Heart right ventricle (tissue), 16 donors: Measurements from ENCODE around the gene NKD1. TPM values are rescaled to one million over a fixed set of nuclear protein-coding genes. Genes with fewer than 3 reads are reported as not detected.

Experiments
- ATAC-seq, 8 donors: fragments of 200-7000 bp; cut with Tn5 transposase; one replicate each; pipeline ENCODE4 v1.9.1; 2020; ENCODE audit warnings: mild to moderate bottlenecking in 8 of 8, moderate library complexity in 8 of 8, moderate number of reproducible peaks in 1 of 8
- DNase-seq, 2 donors: peaks; one replicate each; pipeline ENCODE4 v3.0.0-alpha.2; 2020
- H3K27ac ChIP-seq, 10 donors: fragments of 200-600 bp; sonication (generic) in 2 of 10; one replicate each; pipeline versions ENCODE4 v1.5.0 to v1.8.0; 2020 to 2022; ENCODE audit warnings: mild to moderate bottlenecking in 3 of 10
- H3K27me3 ChIP-seq, 7 donors: fragments of 200-600 bp; one replicate each; pipeline ENCODE4 v1.8.0; 2021 to 2022; ENCODE audit warnings: mild to moderate bottlenecking in 2 of 7
- H3K36me3 ChIP-seq, 9 donors: fragments of 200-600 bp; sonication (generic) in 1 of 9; one replicate each; pipeline versions ENCODE4 v1.5.0 to v1.8.0; 2020 to 2022; ENCODE audit warnings: mild to moderate bottlenecking in 2 of 9
- H3K4me1 ChIP-seq, 9 donors: fragments of 200-600 bp; sonication (generic) in 1 of 9; one replicate each; pipeline versions ENCODE4 v1.5.0 to v1.8.0; 2020 to 2022; ENCODE audit warnings: mild to moderate bottlenecking in 4 of 9
- H3K4me3 ChIP-seq, 10 donors: fragments of 200-600 bp; sonication (generic) in 2 of 10; one replicate each; pipeline versions ENCODE4 v1.5.0 to v1.8.0; 2020 to 2022; ENCODE audit warnings: mild to moderate bottlenecking in 7 of 10, moderate library complexity in 2 of 10
- H3K9me3 ChIP-seq, 11 donors: fragments of 200-600 bp in 10 of 11; sonication (generic) in 2 of 11; one replicate each; pipeline versions ENCODE4 v1.5.0 to v1.8.0; 2013 to 2022; ENCODE audit warnings: mild to moderate bottlenecking in 2 of 11, control low read depth in 1 of 11, moderate library complexity in 1 of 11
- WGBS, 2 donors: extraction: QIAGEN DNeasy Blood & Tissue Kit; methylation state at CpG; one replicate each; pipeline ENCODE4 v1.1.7; 2013; ENCODE audit warnings: inconsistent platforms in 1 of 2; 5-methylcytosine and 5-hydroxymethylcytosine counted together
- intact Hi-C, 10 donors: fragments of 100-400 bp; cut with DNase I; formaldehyde crosslinking; loops; one replicate each; pipeline versions ENCODE4 v1.11.1 to v1.14.2; 2022
- polyA plus RNA-seq, 2 donors: library from polyadenylated mRNA; stranded (reverse); fragments of 200-250 nt; gene quantifications; one replicate each; pipeline ENCODE4 v1.2.3, GENCODE V29; 2013
- total RNA-seq, 10 donors: library from RNA; stranded (reverse); fragmentation: NEBNext Ultra II Directional in 3 of 10; extraction: Animal tissue kit (Norgen Biotek cat#: 25700) in 3 of 10; gene quantifications; one replicate each; pipeline versions ENCODE4 v1.2.1 to v1.2.4, GENCODE V29; 2021 to 2023
- TF ChIP-seq, protein P1 (sequence below), 9 donors: fragments of 200-600 bp; sonication (generic) in 2 of 9; IDR thresholded peaks; one replicate each; pipeline versions ENCODE4 v1.5.0 to v1.8.0; 2021 to 2022; ENCODE audit warnings: antibody characterized with exemption in 9 of 9, mild to moderate bottlenecking in 5 of 9, moderate library complexity in 1 of 9
- donor health status: Arrhythmogenic right ventricular cardiomyopathy.
- donor health status: ischemic (EF 13 %, LVEDD 7.1; RV severe dilation, severe dysfunction).
- donor health status: healthy with polysubstance abuse.
- donor health status: DM: no; HTN: yes; CAD: no.
- donor health status: DM: no; HTN: no; CAD: no.
- donor health status: ischemic (EF 25% LVEDD 6.9; RV normal size, moderate dysfunction).
- donor health status: ischemic (EF 25% LVEDD 5.7; RV mildly dilated, moderate dysfunction).
- donor health status: healthy.
- donor health status: DM: yes; HTN: yes; CAD: no.
- donor health status: Ischemic cardiomyopathy.
- donor health status: ischemic (EF 35%, LVEDD 5.7; RV mildly dilated, moderate dysfunction).
- donor health status: nonischemic (EF 11% LVEDD 7.7; RV severe dilation, severe dysfunction).
- donor health status: DM: yes; HTN: yes; CAD: no.
- donor health status: PGD.
- donor health status: ischemic (EF 29% LVEDD 5.4; RV normal size, mild dysfunction).
- donor health status: nonischemic (EF 23%, LVEDD 6.1; RV moderate dilation, normal function).

The NKD1 gene
- total and polyA plus RNA-seq, 12 donors, result 0.22 to 1.1 (median 0.42) TPM

DNA sequence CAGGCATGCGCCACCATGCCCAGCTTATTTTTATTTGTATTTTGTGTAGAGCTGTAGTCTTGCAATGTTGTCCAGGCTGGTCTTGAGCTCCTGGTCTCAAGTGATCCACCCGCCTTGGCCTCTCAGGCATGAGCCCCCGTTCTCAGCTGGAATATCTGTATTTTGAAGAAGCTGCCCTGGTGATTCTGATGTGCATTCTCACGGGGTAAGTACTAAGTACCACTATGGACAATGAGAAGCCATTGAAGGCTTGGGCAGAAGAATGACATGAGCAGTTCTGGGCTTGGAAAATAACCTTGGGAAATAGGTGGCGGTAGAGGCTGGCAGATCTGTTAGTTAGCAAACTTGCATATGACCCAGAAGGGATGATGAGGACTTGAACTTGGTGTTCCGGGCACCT, 15.6 kb upstream of the NKD1 start:
- TF ChIP-seq, protein P1, sequence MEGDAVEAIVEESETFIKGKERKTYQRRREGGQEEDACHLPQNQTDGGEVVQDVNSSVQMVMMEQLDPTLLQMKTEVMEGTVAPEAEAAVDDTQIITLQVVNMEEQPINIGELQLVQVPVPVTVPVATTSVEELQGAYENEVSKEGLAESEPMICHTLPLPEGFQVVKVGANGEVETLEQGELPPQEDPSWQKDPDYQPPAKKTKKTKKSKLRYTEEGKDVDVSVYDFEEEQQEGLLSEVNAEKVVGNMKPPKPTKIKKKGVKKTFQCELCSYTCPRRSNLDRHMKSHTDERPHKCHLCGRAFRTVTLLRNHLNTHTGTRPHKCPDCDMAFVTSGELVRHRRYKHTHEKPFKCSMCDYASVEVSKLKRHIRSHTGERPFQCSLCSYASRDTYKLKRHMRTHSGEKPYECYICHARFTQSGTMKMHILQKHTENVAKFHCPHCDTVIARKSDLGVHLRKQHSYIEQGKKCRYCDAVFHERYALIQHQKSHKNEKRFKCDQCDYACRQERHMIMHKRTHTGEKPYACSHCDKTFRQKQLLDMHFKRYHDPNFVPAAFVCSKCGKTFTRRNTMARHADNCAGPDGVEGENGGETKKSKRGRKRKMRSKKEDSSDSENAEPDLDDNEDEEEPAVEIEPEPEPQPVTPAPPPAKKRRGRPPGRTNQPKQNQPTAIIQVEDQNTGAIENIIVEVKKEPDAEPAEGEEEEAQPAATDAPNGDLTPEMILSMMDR (IDR thresholded peaks at IDR 0.05), result no peak
- no peak overlapping the region for H3K27ac ChIP-seq
- H3K27me3 ChIP-seq, result peaks cover 0 to 11% (median 0%) of the 10 kb centered on the region in 7 donors
- DNase-seq (no peak), ATAC-seq (no peak)
- H3K4me1 ChIP-seq, result no peaks in the 10 kb centered on the region
- peaks cover 0 to 25% (median 8%) of the 10 kb centered on the region in 11 donors for H3K9me3 ChIP-seq
- H3K36me3 ChIP-seq, result no peaks in the 10 kb centered on the region
- intact Hi-C loops, result no loop called here
- no peak overlapping the region for H3K4me3 ChIP-seq
- 91 to 92% methylated on average over 6 of the region's 6 CpGs for whole genome bisulfite sequencing, 2 donors

DNA sequence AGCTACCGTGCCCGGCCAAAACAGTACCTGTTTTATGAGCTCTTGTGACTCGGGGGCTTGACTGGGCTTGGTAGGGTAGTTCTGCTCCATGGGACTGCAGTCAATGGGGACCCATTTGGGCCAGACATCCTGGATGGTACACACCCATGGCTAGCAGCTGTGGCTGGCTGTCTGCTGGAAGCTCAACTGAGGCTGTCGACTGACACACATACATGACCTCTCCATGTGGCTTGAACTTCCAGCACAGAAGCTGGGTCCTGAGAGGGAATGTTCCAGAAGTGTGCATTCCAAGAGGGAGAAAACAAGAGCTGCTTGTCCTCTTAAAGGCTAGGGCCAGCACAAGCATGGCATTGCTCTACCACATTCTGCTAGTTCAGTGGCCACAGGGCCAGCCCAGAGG, 14.9 kb upstream of the NKD1 start:
- no peak for ATAC-seq
- Histone ChIP-seq H3K4me1 (no peaks in the 10 kb centered on the region), H3K36me3 (no peaks in the 10 kb centered on the region), H3K4me3 (no peak overlapping the region), H3K27me3 (peaks cover 0 to 11% (median 0%) of the 10 kb centered on the region in 7 donors), H3K27ac (no peak overlapping the region), H3K9me3 (peaks cover 0 to 25% (median 8%) of the 10 kb centered on the region in 11 donors)
- TF ChIP-seq, protein P1 (IDR thresholded peaks at IDR 0.05), result no peak
- 87 to 94% methylated on average over 4 of the region's 4 CpGs for WGBS, 2 donors
- DNase-seq, result no peak
- intact Hi-C loops, result no loop called here

DNA sequence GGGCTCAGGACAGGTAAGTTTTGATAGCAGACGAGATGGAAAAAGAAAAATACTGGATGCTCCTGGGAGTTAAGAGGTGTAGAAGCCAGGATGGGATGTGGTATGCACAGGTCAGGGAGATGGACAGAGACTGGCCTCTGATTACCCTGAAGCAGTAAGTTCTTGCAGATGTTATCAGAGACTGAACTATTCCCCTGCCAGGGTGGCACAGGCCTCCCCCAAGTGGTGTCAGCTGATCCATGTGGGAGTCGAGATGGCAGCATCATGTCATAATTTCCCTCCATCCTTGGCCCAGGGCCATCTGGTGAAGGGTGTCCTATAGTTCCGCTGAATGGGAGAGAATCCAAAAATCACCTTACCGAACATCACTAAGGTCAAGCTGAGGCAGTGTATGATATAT, 14.1 kb upstream of the NKD1 start:
- Histone ChIP-seq H3K4me1 (no peaks in the 10 kb centered on the region), H3K36me3 (no peaks in the 10 kb centered on the region), H3K27ac (no peak overlapping the region), H3K9me3 (peaks cover 0 to 18% (median 8%) of the 10 kb centered on the region in 11 donors), H3K27me3 (peaks cover 0 to 11% (median 0%) of the 10 kb centered on the region in 7 donors), H3K4me3 (no peak overlapping the region)
- DNase-seq (no peak), ATAC-seq (no peak)
- intact Hi-C loops, result no loop called here
- 78 to 80% methylated on average over 4 of the region's 4 CpGs for WGBS, 2 donors
- TF ChIP-seq, protein P1 (IDR thresholded peaks at IDR 0.05), result no peak

DNA sequence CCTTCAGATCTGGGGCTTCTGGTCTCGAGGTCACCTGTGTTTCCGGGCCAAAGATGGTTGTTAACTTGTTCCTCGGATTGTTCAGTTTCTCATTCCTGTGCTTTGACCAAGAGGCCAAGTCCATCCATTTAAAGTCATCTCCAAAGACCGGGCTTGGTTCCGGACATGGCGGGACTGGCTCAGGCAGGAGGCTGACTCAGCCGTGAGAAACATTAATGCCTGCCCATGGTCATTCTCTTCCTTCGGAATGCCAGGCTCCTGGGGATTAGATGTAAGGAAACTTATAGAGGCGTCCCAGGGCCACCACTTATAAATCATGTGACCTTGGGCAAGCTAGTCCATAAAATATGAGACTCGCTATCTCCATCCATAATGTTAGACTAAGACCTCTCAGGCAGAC, 13.6 kb upstream of the NKD1 start:
- H3K4me3 ChIP-seq, result no peak overlapping the region
- no peak overlapping the region for H3K27ac ChIP-seq
- no peaks in the 10 kb centered on the region for H3K4me1 ChIP-seq
- no peaks in the 10 kb centered on the region for H3K36me3 ChIP-seq
- intact Hi-C loops, result no loop called here
- WGBS, 2 donors, result 89 to 90% methylated on average over 10 of the region's 10 CpGs
- ATAC-seq (no peak), DNase-seq (no peak)
- H3K9me3 ChIP-seq, result peaks cover 0 to 14% (median 6%) of the 10 kb centered on the region in 11 donors
- H3K27me3 ChIP-seq, result peaks cover 0 to 11% (median 0%) of the 10 kb centered on the region in 7 donors
- TF ChIP-seq, protein P1 (IDR thresholded peaks at IDR 0.05), result no peak
